BLaER1 (cell line): Measurements from ENCODE around the gene LAMB4.

Source experiments
- H3K27ac ChIP-seq: shearing (Covaris generic); formaldehyde crosslinking; 2 replicates; pipeline ENCODE4 v1.8.1; 2022
- H3K27me3 ChIP-seq: shearing (Covaris generic); formaldehyde crosslinking; 2 replicates; pipeline ENCODE4 v1.8.1; 2022
- H3K36me3 ChIP-seq: shearing (Covaris generic); formaldehyde crosslinking; 2 replicates; pipeline ENCODE4 v1.8.1; 2022
- H3K4me1 ChIP-seq: shearing (Covaris generic); formaldehyde crosslinking; 2 replicates; pipeline ENCODE4 v1.8.1; 2022
- H3K4me2 ChIP-seq: shearing (Covaris generic); formaldehyde crosslinking; 2 replicates; pipeline ENCODE4 v1.8.1; 2022
- H3K4me3 ChIP-seq: shearing (Covaris generic); formaldehyde crosslinking; 2 replicates; pipeline ENCODE4 v1.8.1; 2022
- H3K9ac ChIP-seq: shearing (Covaris generic); formaldehyde crosslinking; 2 replicates; pipeline ENCODE4 v1.8.1; 2022
- H3K9me3 ChIP-seq: shearing (Covaris generic); formaldehyde crosslinking; 2 replicates; pipeline ENCODE4 v1.8.1; 2022
- H4K20me1 ChIP-seq: shearing (Covaris generic); formaldehyde crosslinking; 2 replicates; pipeline ENCODE4 v1.8.1; 2022
- Cebpa-rat ChIP-seq: shearing (Covaris generic); IDR thresholded peaks from 2 replicates; pipeline ENCODE4 v1.8.1; 2022

LAMB4 gene

DNA sequence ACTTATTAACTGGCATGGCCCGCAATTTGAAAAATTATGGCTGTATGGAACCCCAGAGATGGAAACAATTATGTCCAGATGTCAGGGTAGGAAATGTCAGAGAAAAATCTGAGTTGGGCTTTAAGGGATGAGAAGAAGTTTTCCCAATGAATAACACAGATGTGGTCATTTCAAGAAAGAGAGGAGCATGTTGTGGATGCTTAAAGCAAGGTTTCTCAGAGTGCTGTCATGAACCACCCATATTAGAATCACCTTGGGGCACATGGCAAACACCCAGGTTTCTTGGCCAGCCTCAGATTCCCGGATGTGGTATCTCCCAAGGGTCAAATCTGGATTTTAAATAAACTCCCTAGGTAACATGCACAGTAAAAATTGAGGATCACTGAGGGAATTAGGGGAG is 43.6 kb downstream of the LAMB4 start:
- H3K9me3 ChIP-seq: peaks cover 5% of the 10 kb centered on the region
- H4K20me1 ChIP-seq: no peaks in the 10 kb centered on the region
- no peaks in the 10 kb centered on the region for H3K4me1 ChIP-seq
- TF ChIP-seq Cebpa-rat: no peak
- H3K27ac ChIP-seq: no peak overlapping the region
- no peak overlapping the region for H3K9ac ChIP-seq
- H3K4me2 ChIP-seq: no peak overlapping the region
- no peak overlapping the region for H3K4me3 ChIP-seq
- H3K36me3 ChIP-seq: no peaks in the 10 kb centered on the region
- no peaks in the 10 kb centered on the region for H3K27me3 ChIP-seq

- H3K4me1 ChIP-seq: no peaks in the 10 kb centered on the region
- no peaks in the 10 kb centered on the region for H3K27me3 ChIP-seq
- no peaks in the 10 kb centered on the region for H4K20me1 ChIP-seq
- H3K36me3 ChIP-seq: no peaks in the 10 kb centered on the region
- H3K9ac ChIP-seq: no peak overlapping the region
- H3K4me3 ChIP-seq: no peak overlapping the region
- peaks cover 11% of the 10 kb centered on the region for H3K9me3 ChIP-seq
- no peak overlapping the region for H3K4me2 ChIP-seq
- no peak for TF ChIP-seq Cebpa-rat
- no peak overlapping the region for H3K27ac ChIP-seq
Measured at GRCh38 chr7:108083980-108084379, 46.2 kb downstream of the LAMB4 start.

- no peaks in the 10 kb centered on the region for H3K36me3 ChIP-seq
- H3K4me2 ChIP-seq: no peak overlapping the region
- TF ChIP-seq Cebpa-rat: no peak
- H3K27me3 ChIP-seq: no peaks in the 10 kb centered on the region
- H3K9ac ChIP-seq: no peak overlapping the region
- no peaks in the 10 kb centered on the region for H4K20me1 ChIP-seq
- no peak overlapping the region for H3K27ac ChIP-seq
- peaks cover 21% of the 10 kb centered on the region for H3K4me1 ChIP-seq
- no peak overlapping the region for H3K4me3 ChIP-seq
- H3K9me3 ChIP-seq: peaks cover 11% of the 10 kb centered on the region
Measured at GRCh38 chr7:108079648-108080591, 50.2 kb downstream of the LAMB4 start.

DNA sequence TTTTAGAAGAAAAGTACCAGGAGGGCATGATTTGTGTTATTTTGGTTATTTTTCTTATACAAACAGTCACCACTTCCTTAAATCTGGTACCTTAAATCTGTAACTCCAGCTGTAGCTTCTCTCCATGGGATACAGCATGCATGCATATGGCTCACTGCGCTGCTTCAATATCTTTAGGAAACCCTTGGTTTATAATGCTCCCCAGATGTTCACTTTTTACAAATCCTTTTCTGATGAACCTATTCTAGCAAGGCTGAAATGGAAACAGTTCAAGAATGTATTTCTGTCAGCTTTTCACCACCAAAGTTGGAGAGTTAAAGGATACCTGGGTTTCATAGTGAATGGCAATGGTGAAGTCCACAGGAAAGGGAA is 50.9 kb downstream of the LAMB4 start:
- Histone ChIP-seq H3K4me2 (no peak overlapping the region), H3K4me1 (peaks cover 21% of the 10 kb centered on the region)

DNA sequence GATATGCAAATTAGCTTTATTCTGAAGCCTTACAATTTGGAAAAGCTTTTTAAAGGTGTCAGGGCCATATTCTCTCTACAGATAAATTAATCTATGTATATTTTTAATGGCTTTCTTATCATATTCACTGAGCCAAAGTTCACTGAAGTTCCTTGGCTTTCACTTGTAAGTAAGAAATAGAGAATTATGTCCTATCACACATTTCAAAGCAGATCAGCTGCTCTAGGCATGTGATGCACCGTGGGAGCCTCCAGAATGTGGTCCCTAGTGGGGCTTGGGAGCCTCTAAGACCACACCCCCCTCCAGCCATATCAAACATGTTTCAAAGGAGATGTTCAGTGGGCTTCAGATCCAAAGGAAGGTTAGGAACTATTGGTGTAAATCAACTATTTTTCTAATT is 51.5 kb downstream of the LAMB4 start:
- Histone ChIP-seq H3K27ac (no peak overlapping the region), H4K20me1 (no peaks in the 10 kb centered on the region), H3K9me3 (peaks cover 11% of the 10 kb centered on the region), H3K4me3 (no peak overlapping the region), H3K27me3 (no peaks in the 10 kb centered on the region), H3K4me2 (no peak overlapping the region), H3K4me1 (peaks cover 21% of the 10 kb centered on the region), H3K9ac (no peak overlapping the region), H3K36me3 (no peaks in the 10 kb centered on the region)
- TF ChIP-seq Cebpa-rat: no peak

More for the DNA sequence above, 50.9 kb downstream of the LAMB4 start:
- H3K36me3 ChIP-seq: no peaks in the 10 kb centered on the region
- H3K9me3 ChIP-seq: peaks cover 11% of the 10 kb centered on the region
- TF ChIP-seq Cebpa-rat: no peak
- no peak overlapping the region for H3K27ac ChIP-seq
- H3K4me3 ChIP-seq: no peak overlapping the region
- H3K9ac ChIP-seq: no peak overlapping the region
- H3K27me3 ChIP-seq: no peaks in the 10 kb centered on the region
- no peaks in the 10 kb centered on the region for H4K20me1 ChIP-seq

- no peaks in the 10 kb centered on the region for H3K36me3 ChIP-seq
- no peaks in the 10 kb centered on the region for H4K20me1 ChIP-seq
- H3K9ac ChIP-seq: no peak overlapping the region
- H3K27ac ChIP-seq: no peak overlapping the region
- no peak for TF ChIP-seq Cebpa-rat
- H3K27me3 ChIP-seq: no peaks in the 10 kb centered on the region
- peaks cover 11% of the 10 kb centered on the region for H3K9me3 ChIP-seq
- peak overlapping the region; percentile 50; the same call in 1 of the 2 replicates for H3K4me2 ChIP-seq
- peaks cover 21% of the 10 kb centered on the region for H3K4me1 ChIP-seq
- H3K4me3 ChIP-seq: no peak overlapping the region
Measured at GRCh38 chr7:108078211-108078673, 51.9 kb downstream of the LAMB4 start.

DNA sequence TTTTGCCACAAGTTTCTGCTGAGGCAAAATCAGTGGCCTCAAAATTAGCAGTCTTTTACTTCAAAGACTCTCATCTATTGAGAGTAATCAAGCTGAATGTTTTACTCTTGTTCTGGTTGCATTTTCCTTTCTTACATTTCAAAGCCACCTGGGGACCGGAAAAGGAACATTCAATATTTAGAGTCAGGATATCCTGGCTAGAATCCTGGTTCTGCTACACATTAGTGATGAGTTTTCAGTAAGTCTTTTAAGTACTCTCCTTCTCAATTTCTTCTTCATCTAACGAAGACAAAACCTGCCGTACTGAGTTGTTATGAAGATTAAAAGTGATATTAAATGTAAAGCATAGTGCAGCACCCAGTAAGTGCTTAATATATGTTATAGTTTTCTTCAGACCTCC is 52.5 kb downstream of the LAMB4 start:
- H3K27ac ChIP-seq: no peak overlapping the region
- no peaks in the 10 kb centered on the region for H3K36me3 ChIP-seq
- peaks cover 21% of the 10 kb centered on the region for H3K4me1 ChIP-seq
- H4K20me1 ChIP-seq: no peaks in the 10 kb centered on the region
- H3K27me3 ChIP-seq: no peaks in the 10 kb centered on the region
- H3K9me3 ChIP-seq: peaks cover 11% of the 10 kb centered on the region
- no peak overlapping the region for H3K9ac ChIP-seq
- H3K4me3 ChIP-seq: no peak overlapping the region
- peak overlapping the region; percentile 50 for H3K4me2 ChIP-seq
- TF ChIP-seq Cebpa-rat: no peak

GRCh38 chr7:108076156-108076555 is 54.0 kb downstream of the LAMB4 start:
- Histone ChIP-seq H3K4me1 (peaks cover 21% of the 10 kb centered on the region), H3K27me3 (no peaks in the 10 kb centered on the region), H3K27ac (no peak overlapping the region), H3K4me2 (no peak overlapping the region), H3K9ac (no peak overlapping the region), H3K9me3 (peaks cover 3% of the 10 kb centered on the region), H3K4me3 (no peak overlapping the region), H4K20me1 (no peaks in the 10 kb centered on the region), H3K36me3 (no peaks in the 10 kb centered on the region)
- TF ChIP-seq Cebpa-rat: no peak

DNA sequence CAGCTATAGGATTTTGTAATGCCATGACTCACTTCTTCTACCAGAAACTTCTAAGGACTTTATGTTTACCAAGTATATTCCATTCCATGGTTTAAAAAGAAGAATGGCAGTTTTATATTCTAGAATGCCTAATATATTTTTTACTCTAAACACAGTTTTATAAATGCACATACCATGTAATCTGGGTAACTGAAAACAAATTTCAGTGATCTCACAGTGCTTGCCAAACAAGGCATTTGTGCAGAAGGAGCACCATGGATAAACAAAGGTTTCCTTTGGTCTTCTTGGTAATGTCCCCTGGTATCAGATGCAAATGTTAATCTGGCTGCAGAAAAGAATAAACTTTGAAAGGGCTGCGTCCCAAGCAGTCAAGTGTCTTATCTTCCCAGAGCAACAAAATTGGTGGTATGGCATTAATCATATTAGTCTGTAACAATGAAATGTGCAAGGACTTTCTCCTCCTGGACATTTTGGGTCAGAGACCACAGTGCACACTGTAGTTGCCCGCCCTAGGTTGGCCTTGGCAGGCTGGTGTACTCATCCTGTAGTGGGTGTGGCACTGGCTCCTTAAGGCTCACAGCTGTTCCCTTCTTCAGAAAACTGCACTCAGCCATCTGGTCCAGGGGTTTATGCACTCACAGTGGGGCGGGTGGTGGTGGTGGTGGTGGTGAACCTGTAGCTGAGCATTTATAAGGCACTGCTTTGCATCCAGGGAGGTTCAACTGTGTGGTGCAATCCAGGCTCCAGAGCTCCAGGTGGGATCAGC is 56.7 kb downstream of the LAMB4 start:
- H3K4me2 ChIP-seq: no peak overlapping the region
- no peak overlapping the region for H3K27ac ChIP-seq

DNA sequence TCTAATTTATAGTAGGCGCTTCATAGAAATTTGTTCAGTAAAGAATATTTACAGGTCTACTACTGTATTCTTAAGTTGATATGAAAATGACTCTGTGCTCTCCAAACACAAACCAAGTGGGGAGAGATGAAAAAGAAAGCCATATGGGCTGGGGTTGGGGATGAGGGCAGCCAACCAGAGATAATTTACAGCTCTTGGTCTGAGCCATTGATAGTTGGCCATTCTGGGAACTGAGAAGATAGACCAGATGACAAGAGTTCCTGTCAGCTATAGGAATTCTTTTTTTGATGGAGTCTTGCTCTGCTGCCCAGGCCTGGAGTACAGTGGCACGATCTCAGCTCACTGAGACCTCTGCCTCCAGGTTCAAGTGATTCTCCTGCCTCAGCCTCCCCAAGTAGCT is 57.4 kb downstream of the LAMB4 start:
- Histone ChIP-seq H3K4me1 (peaks cover 17% of the 10 kb centered on the region), H3K4me2 (no peak overlapping the region), H3K27ac (no peak overlapping the region), H4K20me1 (no peaks in the 10 kb centered on the region), H3K36me3 (no peaks in the 10 kb centered on the region), H3K4me3 (no peak overlapping the region), H3K9ac (no peak overlapping the region), H3K9me3 (no peaks in the 10 kb centered on the region), H3K27me3 (no peaks in the 10 kb centered on the region)
- TF ChIP-seq Cebpa-rat: no peak

More for the DNA sequence above, 56.7 kb downstream of the LAMB4 start:
- Histone ChIP-seq H3K9ac (no peak overlapping the region), H4K20me1 (no peaks in the 10 kb centered on the region), H3K36me3 (no peaks in the 10 kb centered on the region), H3K4me1 (peaks cover 21% of the 10 kb centered on the region), H3K27me3 (no peaks in the 10 kb centered on the region), H3K4me3 (no peak overlapping the region), H3K9me3 (no peaks in the 10 kb centered on the region)
- no peak for TF ChIP-seq Cebpa-rat
